Astrocyte (in vitro differentiated cells and primary cell): ENCODE data around the gene TMF1. TPM values are rescaled to one million over a fixed set of nuclear protein-coding genes. Genes with fewer than 3 reads are reported as not detected.

Experiments
- DNase-seq: peaks from one replicate; pipeline ENCODE4 v3.0.0-alpha.2; 2010; ENCODE audit warnings: low read depth
- FAIRE-seq: peaks from 2 replicates; lab custom pipeline; 2011; peaks lifted over from hg19 to GRCh38; lab: Jason Lieb, UNC
- H2AFZ ChIP-seq: 2 replicates; pipeline ENCODE4 v1.6.0; 2012; ENCODE audit warnings: low read depth, low read length, inconsistent platforms
- H3K27ac ChIP-seq: 2 replicates; pipeline ENCODE4 v1.5.1; 2011; ENCODE audit warnings: low read depth, low read length, inconsistent platforms
- H3K27me3 ChIP-seq: 2 replicates; pipeline ENCODE4 v1.6.0; 2011; ENCODE audit warnings: low read length, inconsistent platforms; ENCODE audit not compliant: insufficient read depth
- H3K36me3 ChIP-seq: 2 replicates; pipeline ENCODE4 v1.5.1; 2011; ENCODE audit warnings: low read length, inconsistent platforms; ENCODE audit not compliant: insufficient read depth
- H3K4me1 ChIP-seq: 2 replicates; pipeline ENCODE4 v1.5.1; 2011; ENCODE audit warnings: low read length, inconsistent platforms; ENCODE audit not compliant: insufficient read depth
- H3K4me2 ChIP-seq: 2 replicates; pipeline ENCODE4 v1.6.0; 2012; ENCODE audit warnings: low read length, inconsistent platforms
- H3K4me3 ChIP-seq: 2 replicates; pipeline ENCODE4 v1.5.1; 2011; ENCODE audit warnings: low read depth, mild to moderate bottlenecking, low read length, inconsistent platforms; ENCODE audit not compliant: insufficient read depth
- H3K79me2 ChIP-seq: 2 replicates; pipeline ENCODE4 v1.6.0; 2012; ENCODE audit warnings: mild to moderate bottlenecking, low read length, inconsistent platforms; ENCODE audit not compliant: insufficient read depth
- H3K9ac ChIP-seq: 2 replicates; pipeline ENCODE4 v1.6.0; 2012; ENCODE audit warnings: mild to moderate bottlenecking, low read length, inconsistent platforms
- H3K9me3 ChIP-seq: 2 replicates; pipeline ENCODE4 v1.5.1; 2012; ENCODE audit warnings: low read depth, mild to moderate bottlenecking, low read length, inconsistent platforms; ENCODE audit not compliant: insufficient read depth
- H4K20me1 ChIP-seq: 2 replicates; pipeline ENCODE4 v1.6.0; 2012; ENCODE audit warnings: low read length, inconsistent platforms; ENCODE audit not compliant: insufficient read depth
- H3K27ac Mint-ChIP-seq: one replicate; pipeline ENCODE4 v1.8.0; 2021; ENCODE audit warnings: mild to moderate bottlenecking, mixed read lengths; ENCODE audit not compliant: unreplicated experiment
- H3K27me3 Mint-ChIP-seq: one replicate; pipeline ENCODE4 v1.8.0; 2021; ENCODE audit warnings: low read depth, mixed read lengths; ENCODE audit not compliant: unreplicated experiment
- H3K36me3 Mint-ChIP-seq: one replicate; pipeline ENCODE4 v1.8.0; 2021; ENCODE audit warnings: low read depth, mixed read lengths; ENCODE audit not compliant: unreplicated experiment
- H3K4me1 Mint-ChIP-seq: one replicate; pipeline ENCODE4 v1.8.0; 2021; ENCODE audit warnings: low read depth, mixed read lengths; ENCODE audit not compliant: unreplicated experiment
- H3K4me3 Mint-ChIP-seq: one replicate; pipeline ENCODE4 v1.8.0; 2021; ENCODE audit warnings: mild to moderate bottlenecking, moderate library complexity, mixed read lengths; ENCODE audit not compliant: unreplicated experiment
- H3K9me3 Mint-ChIP-seq: one replicate; pipeline ENCODE4 v1.8.0; 2021; ENCODE audit warnings: mild to moderate bottlenecking, mixed read lengths; ENCODE audit not compliant: unreplicated experiment
- EZH2 ChIP-seq: IDR thresholded peaks from 2 replicates; pipeline ENCODE4 v1.6.1; 2012; ENCODE audit warnings: mild to moderate bottlenecking, low read length, inconsistent platforms; ENCODE audit not compliant: insufficient read depth
- total RNA-seq: library from RNA; stranded (reverse); gene quantifications from 2 replicates; pipeline ENCODE4 v1.2.1, GENCODE V29; 2021
- TF ChIP-seq, protein P1 (sequence below): IDR thresholded peaks from 2 replicates; pipeline ENCODE4 v1.5.1; 2011; ENCODE audit warnings: low read depth, mild to moderate bottlenecking, inconsistent platforms, low read length, moderate library complexity; ENCODE audit not compliant: insufficient read depth

Gene TMF1
- total RNA-seq, 1 donor from 2014 or later: 46.8 TPM

DNA sequence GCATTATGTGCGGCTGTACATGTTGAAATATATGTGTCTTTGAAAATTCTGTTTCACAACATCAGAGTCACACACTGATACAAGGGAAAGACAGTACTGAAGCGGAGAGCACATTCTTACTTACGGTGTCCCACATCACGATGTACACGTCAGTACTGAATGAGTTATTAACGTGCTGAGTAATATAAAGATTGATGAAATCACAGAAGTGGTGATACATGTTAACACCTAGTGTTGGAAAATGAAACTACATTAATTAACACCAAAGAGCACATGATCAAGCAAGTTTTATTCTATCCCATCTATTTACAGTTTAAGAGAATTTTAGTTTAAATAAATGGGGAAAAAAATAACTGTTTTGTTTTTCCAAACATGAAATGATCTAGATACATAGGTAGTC, 54.2 kb downstream of the TMF1 start:
- Mint-ChIP-seq H3K4me3 (no peak overlapping the region), H3K36me3 (peaks cover 36% of the 10 kb centered on the region), H3K4me1 (no peaks in the 10 kb centered on the region), H3K27me3 (no peaks in the 10 kb centered on the region), H3K27ac (no peak overlapping the region), H3K9me3 (no peaks in the 10 kb centered on the region)
- H3K4me1 ChIP-seq: peaks cover 15% of the 10 kb centered on the region
- no peak overlapping the region for H3K4me2 ChIP-seq
- H3K9me3 ChIP-seq: no peaks in the 10 kb centered on the region
- no peak for TF ChIP-seq EZH2
- TF ChIP-seq, protein P1, sequence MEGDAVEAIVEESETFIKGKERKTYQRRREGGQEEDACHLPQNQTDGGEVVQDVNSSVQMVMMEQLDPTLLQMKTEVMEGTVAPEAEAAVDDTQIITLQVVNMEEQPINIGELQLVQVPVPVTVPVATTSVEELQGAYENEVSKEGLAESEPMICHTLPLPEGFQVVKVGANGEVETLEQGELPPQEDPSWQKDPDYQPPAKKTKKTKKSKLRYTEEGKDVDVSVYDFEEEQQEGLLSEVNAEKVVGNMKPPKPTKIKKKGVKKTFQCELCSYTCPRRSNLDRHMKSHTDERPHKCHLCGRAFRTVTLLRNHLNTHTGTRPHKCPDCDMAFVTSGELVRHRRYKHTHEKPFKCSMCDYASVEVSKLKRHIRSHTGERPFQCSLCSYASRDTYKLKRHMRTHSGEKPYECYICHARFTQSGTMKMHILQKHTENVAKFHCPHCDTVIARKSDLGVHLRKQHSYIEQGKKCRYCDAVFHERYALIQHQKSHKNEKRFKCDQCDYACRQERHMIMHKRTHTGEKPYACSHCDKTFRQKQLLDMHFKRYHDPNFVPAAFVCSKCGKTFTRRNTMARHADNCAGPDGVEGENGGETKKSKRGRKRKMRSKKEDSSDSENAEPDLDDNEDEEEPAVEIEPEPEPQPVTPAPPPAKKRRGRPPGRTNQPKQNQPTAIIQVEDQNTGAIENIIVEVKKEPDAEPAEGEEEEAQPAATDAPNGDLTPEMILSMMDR: no peak
- H3K4me3 ChIP-seq: no peak overlapping the region
- no peak for FAIRE-seq
- no peak overlapping the region for H3K27ac ChIP-seq
- no peak overlapping the region for H3K9ac ChIP-seq
- DNase-seq: no peak
- H3K27me3 ChIP-seq: no peaks in the 10 kb centered on the region
- no peak overlapping the region for H2AFZ ChIP-seq
- peaks cover 15% of the 10 kb centered on the region for H4K20me1 ChIP-seq
- H3K36me3 ChIP-seq: peaks cover 35% of the 10 kb centered on the region
- no peaks in the 10 kb centered on the region for H3K79me2 ChIP-seq

DNA sequence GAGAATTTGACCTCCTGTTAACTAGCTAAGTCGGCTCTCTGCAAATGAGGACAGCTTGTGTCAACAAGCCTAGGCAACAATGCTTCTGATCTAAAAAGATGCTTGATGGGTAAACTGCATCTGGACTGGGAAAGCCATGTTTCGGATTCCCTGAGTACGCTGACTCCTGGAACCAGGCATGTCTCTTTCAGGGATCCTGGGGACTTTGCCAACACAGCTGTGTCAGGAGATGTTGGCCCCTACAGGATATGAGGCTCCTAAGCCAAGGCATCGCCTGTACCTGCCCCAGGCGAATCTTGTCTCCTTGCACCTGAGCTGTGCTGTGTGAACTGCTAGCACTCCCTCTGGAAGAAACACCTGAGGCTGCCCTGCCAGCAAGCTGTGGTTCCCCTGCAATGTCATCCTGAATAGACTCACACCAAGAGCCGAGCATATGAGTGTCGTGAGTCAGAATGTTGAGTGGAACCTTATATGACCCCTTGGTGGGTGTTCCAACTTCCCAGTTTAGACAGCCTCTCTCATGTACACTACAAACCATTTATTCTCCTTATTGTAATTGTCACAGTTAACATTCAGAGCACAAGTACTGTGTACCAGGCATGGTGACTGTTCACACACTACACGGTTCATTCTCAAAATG, 55.7 kb downstream of the TMF1 start:
- no peak overlapping the region for H3K27ac ChIP-seq
- H3K4me3 Mint-ChIP-seq: no peak overlapping the region

GRCh38 chr3:68988740-68989139, 63.4 kb downstream of the TMF1 start:
- no peak overlapping the region for H3K4me3 Mint-ChIP-seq
- no peak overlapping the region for H3K4me2 ChIP-seq
- H3K9me3 Mint-ChIP-seq: no peaks in the 10 kb centered on the region
- H3K36me3 Mint-ChIP-seq: peaks cover 40% of the 10 kb centered on the region
- H3K9ac ChIP-seq: no peak overlapping the region
- no peaks in the 10 kb centered on the region for H4K20me1 ChIP-seq
- no peaks in the 10 kb centered on the region for H3K27me3 Mint-ChIP-seq
- H3K4me1 ChIP-seq: no peaks in the 10 kb centered on the region
- H3K27ac Mint-ChIP-seq: no peak overlapping the region
- no peaks in the 10 kb centered on the region for H3K4me1 Mint-ChIP-seq
- no peak overlapping the region for H3K4me3 ChIP-seq
- TF ChIP-seq, protein P1: no peak
- no peak for TF ChIP-seq EZH2
- DNase-seq (peak; percentile 61), FAIRE-seq (peak; percentile 9)
- H3K36me3 ChIP-seq: peaks cover 41% of the 10 kb centered on the region
- no peaks in the 10 kb centered on the region for H3K27me3 ChIP-seq
- H3K79me2 ChIP-seq: no peaks in the 10 kb centered on the region
- no peak overlapping the region for H3K27ac ChIP-seq
- H3K9me3 ChIP-seq: no peaks in the 10 kb centered on the region
- H2AFZ ChIP-seq: no peak overlapping the region

More for the DNA sequence above, 55.7 kb downstream of the TMF1 start:
- no peak for TF ChIP-seq EZH2
- peaks cover 46% of the 10 kb centered on the region for H3K36me3 Mint-ChIP-seq
- no peak overlapping the region for H3K9ac ChIP-seq
- peaks cover 26% of the 10 kb centered on the region for H3K36me3 ChIP-seq
- no peak overlapping the region for H3K27ac Mint-ChIP-seq
- H3K27me3 ChIP-seq: no peaks in the 10 kb centered on the region
- H3K79me2 ChIP-seq: no peaks in the 10 kb centered on the region
- H3K9me3 ChIP-seq: no peaks in the 10 kb centered on the region
- no peak overlapping the region for H2AFZ ChIP-seq
- no peaks in the 10 kb centered on the region for H3K4me1 Mint-ChIP-seq
- peak overlapping the region; percentile 41 for H3K4me2 ChIP-seq
- H4K20me1 ChIP-seq: peaks cover 15% of the 10 kb centered on the region
- no peaks in the 10 kb centered on the region for H3K27me3 Mint-ChIP-seq
- no peaks in the 10 kb centered on the region for H3K9me3 Mint-ChIP-seq
- DNase-seq (peak; percentile 75), FAIRE-seq (no peak)
- no peak overlapping the region for H3K4me3 ChIP-seq
- H3K4me1 ChIP-seq: peaks cover 15% of the 10 kb centered on the region
